HEK293 (cell line): ENCODE data around the gene IFI44L.

Experiments used
- CTCF ChIP-seq: fragments of 450-650 bp; formaldehyde crosslinking; IDR thresholded peaks from 2 replicates; pipeline ENCODE4 v1.5.1; 2016; ENCODE audit warnings: missing biosample characterization, missing genetic modification characterization
- KLF16 ChIP-seq: fragments of 450-650 bp; formaldehyde crosslinking; IDR thresholded peaks from 2 replicates; pipeline ENCODE4 v1.5.1; 2017; ENCODE audit warnings: missing biosample characterization, missing genetic modification characterization
- REST ChIP-seq: fragments of 450-650 bp; formaldehyde crosslinking; IDR thresholded peaks from 2 replicates; pipeline ENCODE4 v1.5.1; 2016; ENCODE audit warnings: missing biosample characterization, missing genetic modification characterization
- ZNF18 ChIP-seq: fragments of 450-650 bp; formaldehyde crosslinking; IDR thresholded peaks from 2 replicates; pipeline ENCODE4 v1.5.1; 2016; ENCODE audit warnings: missing biosample characterization, missing genetic modification characterization
- ZNF544 ChIP-seq: fragments of 450-650 bp; formaldehyde crosslinking; IDR thresholded peaks from 2 replicates; pipeline ENCODE4 v1.5.0; 2017; ENCODE audit warnings: missing biosample characterization, missing genetic modification characterization
- ZNF580 ChIP-seq: fragments of 450-650 bp; formaldehyde crosslinking; IDR thresholded peaks from 2 replicates; pipeline ENCODE4 v1.5.1; 2016; ENCODE audit warnings: missing biosample characterization, missing genetic modification characterization
- ZNF639 ChIP-seq: fragments of 450-650 bp; formaldehyde crosslinking; IDR thresholded peaks from 2 replicates; pipeline ENCODE4 v1.5.1; 2016; ENCODE audit warnings: missing biosample characterization, missing genetic modification characterization
- ZNF654 ChIP-seq: fragments of 450-650 bp; formaldehyde crosslinking; IDR thresholded peaks from 2 replicates; pipeline ENCODE4 v1.5.1; 2016; ENCODE audit warnings: low read depth, missing biosample characterization, missing genetic modification characterization
- ZNF704 ChIP-seq: fragments of 450-650 bp; formaldehyde crosslinking; IDR thresholded peaks from 2 replicates; pipeline ENCODE4 v1.5.1; 2016; ENCODE audit warnings: missing biosample characterization, missing genetic modification characterization

GRCh38 chr1:78603206-78603605 lies 17.0 kb upstream of the IFI44L start:
- no peak for TF ChIP-seq REST (tag by site-specific recombination)
- TF ChIP-seq ZNF18 (tag by site-specific recombination), result no peak
- TF ChIP-seq CTCF (tag by site-specific recombination), result no peak
- TF ChIP-seq ZNF654 (tag by site-specific recombination), result no peak
- no peak for TF ChIP-seq ZNF580 (tag by site-specific recombination)
- no peak for TF ChIP-seq ZNF544 (tag by site-specific recombination)
- TF ChIP-seq ZNF639 (tag by site-specific recombination), result no peak
- TF ChIP-seq KLF16 (tag by site-specific recombination), result no peak
- TF ChIP-seq ZNF704 (tag by site-specific recombination), result no peak
